ENCODE measurements around the gene ANKRD35.

- no peak for TF ChIP-seq POLR2A (IDR thresholded peaks at IDR 0.05; ENCODE audit: low read depth, low read length)
- no peak for TF ChIP-seq POLR2AphosphoS5 (IDR thresholded peaks at IDR 0.05; ENCODE audit: low read depth, low read length)
- TF ChIP-seq TAF1 (IDR thresholded peaks at IDR 0.05; ENCODE audit: low read depth, low read length): no peak
These were observed 31.9 kb upstream of the ANKRD35 start for GRCh38 chr1:145917595-145917994.
